ENCODE data around the gene KIAA0753. TPM values are rescaled to one million over a fixed set of nuclear protein-coding genes. Genes with fewer than 3 reads are reported as not detected.

Gene KIAA0753
- total RNA-seq, 1 experiment from 2014 or later, result 18.3 TPM

DNA sequence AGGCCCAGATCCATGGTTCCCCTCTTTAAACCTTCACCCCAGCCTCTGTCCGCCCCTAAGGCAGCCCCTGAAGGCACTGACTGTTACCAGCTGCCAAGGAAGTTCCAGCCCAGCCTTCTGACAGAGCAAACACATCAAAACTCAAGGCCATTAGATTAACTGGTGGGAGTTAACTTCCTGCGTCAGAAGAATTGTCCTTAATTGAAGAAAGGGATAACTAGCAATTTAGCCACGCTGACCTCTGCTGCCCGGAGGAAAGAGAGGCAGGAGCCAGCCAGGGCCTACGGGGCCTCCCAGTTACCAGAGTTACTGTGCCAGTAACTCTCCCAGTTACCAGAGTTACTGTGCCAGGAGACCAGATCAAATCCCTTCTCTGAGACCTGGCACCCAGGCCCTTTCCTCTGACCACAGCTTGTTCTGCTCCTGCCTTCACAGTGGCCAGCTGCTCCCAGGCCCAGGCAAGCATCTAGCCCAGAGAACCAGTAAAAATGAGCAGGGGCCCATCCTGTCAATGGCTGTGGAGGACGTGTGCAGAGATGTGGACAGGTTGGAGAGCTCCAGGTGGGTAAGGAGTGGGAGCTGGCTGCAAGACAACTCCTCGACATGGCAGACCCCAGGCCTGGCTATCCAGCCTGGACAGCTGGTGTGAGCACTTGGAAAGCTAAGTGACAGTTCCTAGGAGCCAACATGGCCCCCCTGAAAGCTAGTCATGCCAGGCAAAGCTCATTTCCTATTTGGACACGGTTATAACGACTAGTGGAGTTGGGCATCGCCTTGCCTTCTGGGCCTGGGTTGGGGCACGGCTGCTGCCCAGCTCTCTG, 81.4 kb downstream of the KIAA0753 start:
- intact Hi-C loops (cut with micrococcal nuclease), result loop anchor here (1.0 kb wide), 1 partner anchor 86 kb away; no protein-coding TSS in a partner anchor
- no peak for ATAC-seq
- CTCF ChIA-PET, result no interaction called here

DNA sequence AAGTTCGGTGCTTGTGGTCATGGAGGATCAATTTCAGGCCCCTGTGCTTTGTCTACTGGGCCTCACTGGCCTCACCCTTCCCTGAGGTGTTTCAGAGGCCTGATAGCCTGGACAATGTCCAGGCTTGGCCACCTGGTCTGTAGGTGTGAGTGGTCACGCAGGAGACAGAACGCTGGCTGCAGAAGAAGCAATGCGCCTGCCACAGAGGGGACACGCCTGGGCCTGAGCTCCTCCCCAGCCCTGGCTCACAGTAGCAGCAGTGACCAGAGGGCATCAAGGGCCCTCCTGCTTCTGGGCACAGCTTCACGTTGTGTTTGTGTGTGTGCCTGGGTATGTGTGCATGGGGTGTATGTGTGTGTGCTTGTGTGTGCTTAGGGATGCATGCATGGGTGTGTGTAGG, 82.2 kb downstream of the KIAA0753 start:
- H3K9me2 ChIP-seq (ENCODE audit: insufficient read depth), result no peaks in the 10 kb centered on the region
- H4K20me1 ChIP-seq (ENCODE audit: insufficient read depth), result no peaks in the 10 kb centered on the region
- no peak overlapping the region for H3K4me2 ChIP-seq (ENCODE audit: low read length)
- no peaks in the 10 kb centered on the region for H3K79me2 ChIP-seq (ENCODE audit: insufficient read depth, low read length)
- ChIA-PET CTCF (no interaction called here), POLR2A (no interaction called here), RAD21 (ENCODE audit: low non-redundant PET in 1 of 2, low total read pairs in 2 of 2, uncharacterized antibody in 2 of 2, unreplicated experiment in 2 of 2) (no interaction called here)
- no peak overlapping the region for H3K27ac ChIP-seq (ENCODE audit: low read depth, low read length)
- no peak overlapping the region for H3K4me3 ChIP-seq (replicated peaks in 1 of 2; ENCODE audit: low read depth in 1 of 2, low read length in 2 of 2)
- no peaks in the 10 kb centered on the region for H3K9me3 ChIP-seq (ENCODE audit: control insufficient read depth in 1 of 2, insufficient read depth in 1 of 2, low read depth in 1 of 2, low read length in 2 of 2)
- DNase-seq (ENCODE audit: low read depth, low spot score), result no peak
- peaks cover 10 to 23% of the 10 kb centered on the region in 2 experiments for H3K4me1 ChIP-seq (ENCODE audit: control insufficient read depth in 1 of 2, insufficient read depth in 2 of 2, low read length in 2 of 2)
- no peak overlapping the region for H2AFZ ChIP-seq (ENCODE audit: low read depth, low read length, poor library complexity, severe bottlenecking)
- no peak for ATAC-seq
- H3K36me3 ChIP-seq (ENCODE audit: control insufficient read depth in 1 of 2, insufficient read depth in 2 of 2, low read length in 2 of 2), result no peaks in the 10 kb centered on the region
- H3K9ac ChIP-seq (ENCODE audit: low read length), result no peak overlapping the region
- intact Hi-C loops (cut with micrococcal nuclease), result no loop called here
- no peaks in the 10 kb centered on the region for H3K27me3 ChIP-seq (ENCODE audit: insufficient read depth, low read length)
- no TSS peak for BruUV-seq (replicated peaks)
- TF ChIP-seq ZFX (IDR thresholded peaks at IDR 0.05), result no peak
- no peak for TF ChIP-seq SP1 (IDR thresholded peaks at IDR 0.05; ENCODE audit: low read depth)
- no peak for TF ChIP-seq POLR2A (IDR thresholded peaks at IDR 0.05; ENCODE audit: borderline replicate concordance, extremely low read depth, insufficient read depth, insufficient read length)
- TF ChIP-seq, protein P1, sequence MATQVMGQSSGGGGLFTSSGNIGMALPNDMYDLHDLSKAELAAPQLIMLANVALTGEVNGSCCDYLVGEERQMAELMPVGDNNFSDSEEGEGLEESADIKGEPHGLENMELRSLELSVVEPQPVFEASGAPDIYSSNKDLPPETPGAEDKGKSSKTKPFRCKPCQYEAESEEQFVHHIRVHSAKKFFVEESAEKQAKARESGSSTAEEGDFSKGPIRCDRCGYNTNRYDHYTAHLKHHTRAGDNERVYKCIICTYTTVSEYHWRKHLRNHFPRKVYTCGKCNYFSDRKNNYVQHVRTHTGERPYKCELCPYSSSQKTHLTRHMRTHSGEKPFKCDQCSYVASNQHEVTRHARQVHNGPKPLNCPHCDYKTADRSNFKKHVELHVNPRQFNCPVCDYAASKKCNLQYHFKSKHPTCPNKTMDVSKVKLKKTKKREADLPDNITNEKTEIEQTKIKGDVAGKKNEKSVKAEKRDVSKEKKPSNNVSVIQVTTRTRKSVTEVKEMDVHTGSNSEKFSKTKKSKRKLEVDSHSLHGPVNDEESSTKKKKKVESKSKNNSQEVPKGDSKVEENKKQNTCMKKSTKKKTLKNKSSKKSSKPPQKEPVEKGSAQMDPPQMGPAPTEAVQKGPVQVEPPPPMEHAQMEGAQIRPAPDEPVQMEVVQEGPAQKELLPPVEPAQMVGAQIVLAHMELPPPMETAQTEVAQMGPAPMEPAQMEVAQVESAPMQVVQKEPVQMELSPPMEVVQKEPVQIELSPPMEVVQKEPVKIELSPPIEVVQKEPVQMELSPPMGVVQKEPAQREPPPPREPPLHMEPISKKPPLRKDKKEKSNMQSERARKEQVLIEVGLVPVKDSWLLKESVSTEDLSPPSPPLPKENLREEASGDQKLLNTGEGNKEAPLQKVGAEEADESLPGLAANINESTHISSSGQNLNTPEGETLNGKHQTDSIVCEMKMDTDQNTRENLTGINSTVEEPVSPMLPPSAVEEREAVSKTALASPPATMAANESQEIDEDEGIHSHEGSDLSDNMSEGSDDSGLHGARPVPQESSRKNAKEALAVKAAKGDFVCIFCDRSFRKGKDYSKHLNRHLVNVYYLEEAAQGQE (IDR thresholded peaks at IDR 0.05; ENCODE audit: low read depth), result no peak
- TF ChIP-seq FOSL1 (IDR thresholded peaks at IDR 0.05; ENCODE audit: low read depth), result no peak
- TF ChIP-seq CBX3 (IDR thresholded peaks at IDR 0.05; ENCODE audit: low read depth), result no peak
- TF ChIP-seq, protein P2, sequence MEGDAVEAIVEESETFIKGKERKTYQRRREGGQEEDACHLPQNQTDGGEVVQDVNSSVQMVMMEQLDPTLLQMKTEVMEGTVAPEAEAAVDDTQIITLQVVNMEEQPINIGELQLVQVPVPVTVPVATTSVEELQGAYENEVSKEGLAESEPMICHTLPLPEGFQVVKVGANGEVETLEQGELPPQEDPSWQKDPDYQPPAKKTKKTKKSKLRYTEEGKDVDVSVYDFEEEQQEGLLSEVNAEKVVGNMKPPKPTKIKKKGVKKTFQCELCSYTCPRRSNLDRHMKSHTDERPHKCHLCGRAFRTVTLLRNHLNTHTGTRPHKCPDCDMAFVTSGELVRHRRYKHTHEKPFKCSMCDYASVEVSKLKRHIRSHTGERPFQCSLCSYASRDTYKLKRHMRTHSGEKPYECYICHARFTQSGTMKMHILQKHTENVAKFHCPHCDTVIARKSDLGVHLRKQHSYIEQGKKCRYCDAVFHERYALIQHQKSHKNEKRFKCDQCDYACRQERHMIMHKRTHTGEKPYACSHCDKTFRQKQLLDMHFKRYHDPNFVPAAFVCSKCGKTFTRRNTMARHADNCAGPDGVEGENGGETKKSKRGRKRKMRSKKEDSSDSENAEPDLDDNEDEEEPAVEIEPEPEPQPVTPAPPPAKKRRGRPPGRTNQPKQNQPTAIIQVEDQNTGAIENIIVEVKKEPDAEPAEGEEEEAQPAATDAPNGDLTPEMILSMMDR (IDR thresholded peaks at IDR 0.05 in 2 of 3, conservative IDR thresholded peaks at IDR 0.05 in 1 of 3; ENCODE audit: borderline replicate concordance in 1 of 3, insufficient read depth in 1 of 3, low read depth in 2 of 3, low read length in 2 of 3), result no peak
- no peak for TF ChIP-seq POLR2AphosphoS5 (IDR thresholded peaks at IDR 0.05; ENCODE audit: low read depth, low read length)
- TF ChIP-seq EZH2 (IDR thresholded peaks at IDR 0.05), result no peak
- TF ChIP-seq EGR1 (IDR thresholded peaks at IDR 0.05; ENCODE audit: low read depth), result no peak
- TF ChIP-seq, protein P3, sequence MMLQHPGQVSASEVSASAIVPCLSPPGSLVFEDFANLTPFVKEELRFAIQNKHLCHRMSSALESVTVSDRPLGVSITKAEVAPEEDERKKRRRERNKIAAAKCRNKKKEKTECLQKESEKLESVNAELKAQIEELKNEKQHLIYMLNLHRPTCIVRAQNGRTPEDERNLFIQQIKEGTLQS (IDR thresholded peaks at IDR 0.05), result no peak
- TF ChIP-seq ZNF274 (IDR thresholded peaks at IDR 0.05; ENCODE audit: low read depth, low read length), result no peak
- TF ChIP-seq, protein P4, sequence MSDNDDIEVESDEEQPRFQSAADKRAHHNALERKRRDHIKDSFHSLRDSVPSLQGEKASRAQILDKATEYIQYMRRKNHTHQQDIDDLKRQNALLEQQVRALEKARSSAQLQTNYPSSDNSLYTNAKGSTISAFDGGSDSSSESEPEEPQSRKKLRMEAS (IDR thresholded peaks at IDR 0.05), result no peak

More for the DNA sequence above, 81.4 kb downstream of the KIAA0753 start:
- Histone ChIP-seq H3K36me3 (ENCODE audit: control insufficient read depth in 1 of 2, insufficient read depth in 2 of 2, low read length in 2 of 2) (no peaks in the 10 kb centered on the region), H4K20me1 (ENCODE audit: insufficient read depth) (no peaks in the 10 kb centered on the region), H3K9ac (ENCODE audit: low read length) (no peak overlapping the region), H2AFZ (ENCODE audit: low read depth, low read length, poor library complexity, severe bottlenecking) (no peak overlapping the region), H3K27ac (ENCODE audit: low read depth, low read length) (no peak overlapping the region), H3K4me2 (ENCODE audit: low read length) (no peak overlapping the region), H3K4me3 (replicated peaks in 1 of 2; ENCODE audit: low read depth in 1 of 2, low read length in 2 of 2) (no peak overlapping the region), H3K4me1 (ENCODE audit: control insufficient read depth in 1 of 2, insufficient read depth in 2 of 2, low read length in 2 of 2) (peaks cover 10 to 19% of the 10 kb centered on the region in 2 experiments), H3K27me3 (ENCODE audit: insufficient read depth, low read length) (no peaks in the 10 kb centered on the region), H3K9me3 (ENCODE audit: control insufficient read depth in 1 of 2, insufficient read depth in 1 of 2, low read depth in 1 of 2, low read length in 2 of 2) (no peaks in the 10 kb centered on the region), H3K9me2 (ENCODE audit: insufficient read depth) (no peaks in the 10 kb centered on the region), H3K79me2 (ENCODE audit: insufficient read depth, low read length) (no peaks in the 10 kb centered on the region)
- RAD21 ChIA-PET (ENCODE audit: low non-redundant PET in 1 of 2, low total read pairs in 2 of 2, uncharacterized antibody in 2 of 2, unreplicated experiment in 2 of 2), result no interaction called here
- BruUV-seq (replicated peaks), result no TSS peak
- POLR2A ChIA-PET, result no interaction called here
- TF ChIP-seq EZH2phosphoT487 (IDR thresholded peaks at IDR 0.05; ENCODE audit: borderline replicate concordance) (no peak), SRF (IDR thresholded peaks at IDR 0.05; ENCODE audit: low read depth) (no peak), POLR2A (IDR thresholded peaks at IDR 0.05; ENCODE audit: borderline replicate concordance, extremely low read depth, insufficient read depth, insufficient read length) (no peak), RAD21 (IDR thresholded peaks at IDR 0.05; ENCODE audit: low read depth) (peak; percentile 53; the same call in 1 of the 2 replicates), SIN3A (IDR thresholded peaks at IDR 0.05; ENCODE audit: low read depth) (no peak)
- no peak for DNase-seq (ENCODE audit: low read depth, low spot score)
